C4-2B (cell line): Measurements from ENCODE around the gene COL6A5.

Experiments used
- CTCF ChIP-seq: fragments of 450-650 bp; conservative IDR thresholded peaks from 2 replicates; pipeline ENCODE4 v1.5.1; 2017; ENCODE audit warnings: mild to moderate bottlenecking
- ZFX ChIP-seq: fragments of 450-650 bp; IDR thresholded peaks from 2 replicates; pipeline ENCODE4 v1.6.1; 2017

GRCh38 chr3:130519754-130520153 lies 174.3 kb downstream of the COL6A5 start:
- TF ChIP-seq CTCF, result no peak
- no peak for TF ChIP-seq ZFX
